Measurements from ENCODE around the gene DEK.
"Not testable (repeated sequence)": the region's sequence is repeated elsewhere in the genome, so short reads cannot be mapped to it uniquely, and the experiment has no call there.

Gene DEK

GRCh38 chr6:18234564-18234963, 29.8 kb downstream of the DEK start:
- no peak for TF ChIP-seq CTCF (IDR thresholded peaks at IDR 0.05; ENCODE audit: borderline replicate concordance, control extremely low read depth, extremely low read depth, insufficient read depth, missing control alignments)
- no peak for DNase-seq (ENCODE audit: low spot score)
- in situ Hi-C loops (cut with MboI; ENCODE audit: low sequenced_read_pairs, unreplicated experiment), result no loop called here

- DNase-seq (ENCODE audit: low spot score); in situ Hi-C loops (cut with MboI; ENCODE audit: low sequenced_read_pairs, unreplicated experiment): not testable (repeated sequence)
These were observed 30.6 kb downstream of the DEK start for GRCh38 chr6:18233770-18234169.

GRCh38 chr6:18231856-18232255, 32.5 kb downstream of the DEK start:
- in situ Hi-C loops (cut with MboI; ENCODE audit: low sequenced_read_pairs, unreplicated experiment); DNase-seq (ENCODE audit: low spot score): not testable (repeated sequence)

- DNase-seq (ENCODE audit: low spot score); in situ Hi-C loops (cut with MboI; ENCODE audit: low sequenced_read_pairs, unreplicated experiment): not testable (repeated sequence)
These were observed 35.7 kb downstream of the DEK start for GRCh38 chr6:18228590-18228989.

- in situ Hi-C loops (cut with MboI; ENCODE audit: low sequenced_read_pairs, unreplicated experiment); DNase-seq (ENCODE audit: low spot score): not testable (repeated sequence)
These were observed 37.2 kb downstream of the DEK start for GRCh38 chr6:18227166-18227565.

- in situ Hi-C loops (cut with MboI; ENCODE audit: low sequenced_read_pairs, unreplicated experiment); DNase-seq (ENCODE audit: low spot score): not testable (repeated sequence)
These were observed 37.8 kb downstream of the DEK start for GRCh38 chr6:18226451-18227105.

GRCh38 chr6:18221288-18221615, 43.1 kb downstream of the DEK start:
- in situ Hi-C loops (cut with MboI; ENCODE audit: low sequenced_read_pairs, unreplicated experiment), result no loop called here
- DNase-seq (ENCODE audit: low spot score), result no peak
- TF ChIP-seq CTCF (IDR thresholded peaks at IDR 0.05; ENCODE audit: borderline replicate concordance, control extremely low read depth, extremely low read depth, insufficient read depth, missing control alignments), result no peak

- DNase-seq (ENCODE audit: low spot score), result no peak
- TF ChIP-seq CTCF (IDR thresholded peaks at IDR 0.05; ENCODE audit: borderline replicate concordance, control extremely low read depth, extremely low read depth, insufficient read depth, missing control alignments), result no peak
- in situ Hi-C loops (cut with MboI; ENCODE audit: low sequenced_read_pairs, unreplicated experiment), result loop anchor here (5.0 kb wide), 1 partner anchor 38 kb away; no protein-coding TSS in a partner anchor
These were observed 44.7 kb downstream of the DEK start for GRCh38 chr6:18219591-18219990.

GRCh38 chr6:18218233-18218632, 46.1 kb downstream of the DEK start:
- in situ Hi-C loops (cut with MboI; ENCODE audit: low sequenced_read_pairs, unreplicated experiment), result loop anchor here (5.0 kb wide), 1 partner anchor 39 kb away; no protein-coding TSS in a partner anchor
- DNase-seq (ENCODE audit: low spot score), result no peak
- no peak for TF ChIP-seq CTCF (IDR thresholded peaks at IDR 0.05; ENCODE audit: borderline replicate concordance, control extremely low read depth, extremely low read depth, insufficient read depth, missing control alignments)

Measured in GM13976 (cell line).